HEK293 (cell line): ENCODE data around the gene B4GALT6.

Source experiments
- CTCF ChIP-seq: fragments of 450-650 bp; formaldehyde crosslinking; IDR thresholded peaks from 2 replicates; pipeline ENCODE4 v1.5.1; 2016; ENCODE audit warnings: missing biosample characterization, missing genetic modification characterization
- KLF16 ChIP-seq: fragments of 450-650 bp; formaldehyde crosslinking; IDR thresholded peaks from 2 replicates; pipeline ENCODE4 v1.5.1; 2017; ENCODE audit warnings: missing biosample characterization, missing genetic modification characterization
- OVOL3 ChIP-seq: fragments of 450-650 bp; formaldehyde crosslinking; IDR thresholded peaks from 2 replicates; pipeline ENCODE4 v1.5.1; 2016; ENCODE audit warnings: missing biosample characterization, missing genetic modification characterization
- PRDM1 ChIP-seq: fragments of 450-650 bp; formaldehyde crosslinking; IDR thresholded peaks from 2 replicates; pipeline ENCODE4; 2016; ENCODE audit warnings: missing biosample characterization, missing genetic modification characterization
- PRDM10 ChIP-seq: fragments of 450-650 bp; formaldehyde crosslinking; IDR thresholded peaks from 2 replicates; pipeline ENCODE4 v1.5.1; 2016; ENCODE audit warnings: missing biosample characterization, missing genetic modification characterization
- RBAK ChIP-seq: fragments of 450-650 bp; formaldehyde crosslinking; IDR thresholded peaks from 2 replicates; pipeline ENCODE4 v1.5.1; 2016; ENCODE audit warnings: missing biosample characterization, missing genetic modification characterization
- SALL2 ChIP-seq: fragments of 450-650 bp; formaldehyde crosslinking; IDR thresholded peaks from 2 replicates; pipeline ENCODE4 v1.5.0; 2017; ENCODE audit warnings: missing biosample characterization, mild to moderate bottlenecking, missing genetic modification characterization, borderline replicate concordance
- ZBTB1 ChIP-seq: fragments of 450-650 bp; formaldehyde crosslinking; IDR thresholded peaks from 2 replicates; pipeline ENCODE4 v1.5.1; 2016; ENCODE audit warnings: missing biosample characterization, missing genetic modification characterization
- ZNF274 ChIP-seq, 2 experiments: fragments of 200-500 bp in 1 of 2; fragments of 450-650 bp in 1 of 2; sonication (Bioruptor generic) in 1 of 2; formaldehyde crosslinking in 1 of 2; IDR thresholded peaks; 2 replicates each; pipeline versions ENCODE4 v1.5.1 to v1.6.1; 2014 to 2016; ENCODE audit warnings: borderline replicate concordance in 1 of 2, inconsistent platforms in 1 of 2, low read length in 1 of 2, missing biosample characterization in 1 of 2, missing genetic modification characterization in 1 of 2
- ZNF394 ChIP-seq: fragments of 450-650 bp; formaldehyde crosslinking; IDR thresholded peaks from 2 replicates; pipeline ENCODE4 v1.5.1; 2016; ENCODE audit warnings: missing biosample characterization, missing genetic modification characterization, mild to moderate bottlenecking, moderate library complexity, borderline replicate concordance
- ZSCAN4 ChIP-seq: fragments of 450-650 bp; formaldehyde crosslinking; IDR thresholded peaks from 2 replicates; pipeline ENCODE4 v1.5.1; 2017; ENCODE audit warnings: missing biosample characterization, missing genetic modification characterization

- TF ChIP-seq RBAK (no peak), ZNF274 (IDR thresholded peaks at IDR 0.05; ENCODE audit: low read length) (no peak), ZNF274 (tag by site-specific recombination; IDR thresholded peaks at IDR 0.05; ENCODE audit: borderline replicate concordance) (no peak), CTCF (tag by site-specific recombination) (no peak), OVOL3 (no peak), SALL2 (tag by site-specific recombination) (no peak), ZNF394 (tag by site-specific recombination) (no peak), ZBTB1 (tag by site-specific recombination) (no peak), ZSCAN4 (tag by site-specific recombination) (no peak), KLF16 (tag by site-specific recombination) (no peak), PRDM10 (no peak), PRDM1 (no peak)
Observed at GRCh38 chr18:31677592-31677991, 6.8 kb downstream of the B4GALT6 start.
